ENCODE data around the gene OAT.

Gene OAT

GRCh38 chr10:124375691-124376090 is 43.0 kb downstream of the OAT start:
- TF ChIP-seq EZH2phosphoT487 (IDR thresholded peaks at IDR 0.05; ENCODE audit: borderline replicate concordance) (no peak), CTCF (conservative IDR thresholded peaks at IDR 0.05; ENCODE audit: low read length) (no peak)
- H4K20me1 ChIP-seq (ENCODE audit: insufficient read depth, low read length, poor library complexity, severe bottlenecking): no peaks in the 10 kb centered on the region
- H3K9me3 ChIP-seq (ENCODE audit: insufficient read depth, low read depth, low read length): no peaks in the 10 kb centered on the region
- H2AFZ ChIP-seq (ENCODE audit: low read length): no peak overlapping the region
- H3K4me1 ChIP-seq (ENCODE audit: insufficient read depth, low read length, poor library complexity, severe bottlenecking): no peaks in the 10 kb centered on the region
- no peaks in the 10 kb centered on the region for H3K27me3 ChIP-seq (ENCODE audit: insufficient read depth, low read length, poor library complexity, severe bottlenecking)
- H3K79me2 ChIP-seq (ENCODE audit: insufficient read depth, low read length): no peaks in the 10 kb centered on the region
- H3K4me3 ChIP-seq (ENCODE audit: low read length, poor library complexity, severe bottlenecking): no peak overlapping the region
- H3K9me2 ChIP-seq (replicated peaks; ENCODE audit: low read depth, low read length): no peaks in the 10 kb centered on the region
- H3F3A ChIP-seq (ENCODE audit: low read depth): no peaks in the 10 kb centered on the region
- H3K4me2 ChIP-seq (ENCODE audit: low read depth, low read length, poor library complexity, severe bottlenecking): no peak overlapping the region
- H3K9ac ChIP-seq (ENCODE audit: low read depth, low read length, poor library complexity, severe bottlenecking): no peak overlapping the region
- H3K36me3 ChIP-seq (ENCODE audit: insufficient read depth, low read length): no peaks in the 10 kb centered on the region

DNA sequence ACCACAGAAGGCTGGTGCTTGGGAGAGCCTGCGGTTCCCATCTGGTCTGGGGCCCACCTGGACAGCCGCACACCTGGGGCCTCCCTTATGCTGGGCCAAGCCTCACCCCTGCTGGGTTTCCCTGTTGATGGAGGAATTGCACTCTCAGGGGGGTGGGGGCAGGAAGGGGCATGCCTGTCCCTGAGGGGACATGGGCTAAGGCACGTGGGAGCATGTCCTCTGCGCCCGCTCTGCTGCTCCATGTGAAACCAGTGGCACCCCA is 43.4 kb downstream of the OAT start:
- H3K9ac ChIP-seq (ENCODE audit: low read depth, low read length, poor library complexity, severe bottlenecking): no peak overlapping the region
- H3K9me2 ChIP-seq (replicated peaks; ENCODE audit: low read depth, low read length): no peaks in the 10 kb centered on the region
- H3K36me3 ChIP-seq (ENCODE audit: insufficient read depth, low read length): no peaks in the 10 kb centered on the region
- no peak overlapping the region for H3K4me3 ChIP-seq (ENCODE audit: low read length, poor library complexity, severe bottlenecking)
- no peaks in the 10 kb centered on the region for H3K9me3 ChIP-seq (ENCODE audit: insufficient read depth, low read depth, low read length)
- no peak for TF ChIP-seq CTCF (conservative IDR thresholded peaks at IDR 0.05; ENCODE audit: low read length)
- TF ChIP-seq EZH2phosphoT487 (IDR thresholded peaks at IDR 0.05; ENCODE audit: borderline replicate concordance): no peak
- H2AFZ ChIP-seq (ENCODE audit: low read length): no peak overlapping the region
- no peaks in the 10 kb centered on the region for H3F3A ChIP-seq (ENCODE audit: low read depth)
- H3K4me1 ChIP-seq (ENCODE audit: insufficient read depth, low read length, poor library complexity, severe bottlenecking): no peaks in the 10 kb centered on the region
- H3K79me2 ChIP-seq (ENCODE audit: insufficient read depth, low read length): no peaks in the 10 kb centered on the region
- H3K27me3 ChIP-seq (ENCODE audit: insufficient read depth, low read length, poor library complexity, severe bottlenecking): no peaks in the 10 kb centered on the region
- H3K4me2 ChIP-seq (ENCODE audit: low read depth, low read length, poor library complexity, severe bottlenecking): no peak overlapping the region
- no peaks in the 10 kb centered on the region for H4K20me1 ChIP-seq (ENCODE audit: insufficient read depth, low read length, poor library complexity, severe bottlenecking)

- no peaks in the 10 kb centered on the region for H3K9me2 ChIP-seq (replicated peaks; ENCODE audit: low read depth, low read length)
- H3K9ac ChIP-seq (ENCODE audit: low read depth, low read length, poor library complexity, severe bottlenecking): no peak overlapping the region
- H3K27me3 ChIP-seq (ENCODE audit: insufficient read depth, low read length, poor library complexity, severe bottlenecking): no peaks in the 10 kb centered on the region
- H4K20me1 ChIP-seq (ENCODE audit: insufficient read depth, low read length, poor library complexity, severe bottlenecking): no peaks in the 10 kb centered on the region
- H3K36me3 ChIP-seq (ENCODE audit: insufficient read depth, low read length): no peaks in the 10 kb centered on the region
- no peak overlapping the region for H3K4me2 ChIP-seq (ENCODE audit: low read depth, low read length, poor library complexity, severe bottlenecking)
- no peak overlapping the region for H2AFZ ChIP-seq (ENCODE audit: low read length)
- no peaks in the 10 kb centered on the region for H3K79me2 ChIP-seq (ENCODE audit: insufficient read depth, low read length)
- H3K4me3 ChIP-seq (ENCODE audit: low read length, poor library complexity, severe bottlenecking): no peak overlapping the region
- no peaks in the 10 kb centered on the region for H3K9me3 ChIP-seq (ENCODE audit: insufficient read depth, low read depth, low read length)
- H3K4me1 ChIP-seq (ENCODE audit: insufficient read depth, low read length, poor library complexity, severe bottlenecking): no peaks in the 10 kb centered on the region
- TF ChIP-seq EZH2phosphoT487 (IDR thresholded peaks at IDR 0.05; ENCODE audit: borderline replicate concordance): no peak
- TF ChIP-seq CTCF (conservative IDR thresholded peaks at IDR 0.05; ENCODE audit: low read length): no peak
- no peaks in the 10 kb centered on the region for H3F3A ChIP-seq (ENCODE audit: low read depth)
Observed at GRCh38 chr10:124374535-124375352, 44.0 kb downstream of the OAT start.

All from Loucy (cell line).